GM21526 (cell line): ENCODE results near the gene CLDN7.

ENCODE experiments used
- ATAC-seq: cut with Tn5 transposase; IDR thresholded peaks from one replicate; pipeline ENCODE4 v1.9.1; 2021; ENCODE audit warnings: moderate library complexity; ENCODE audit not compliant: unreplicated experiment, low FRiP score

CLDN7 gene

DNA sequence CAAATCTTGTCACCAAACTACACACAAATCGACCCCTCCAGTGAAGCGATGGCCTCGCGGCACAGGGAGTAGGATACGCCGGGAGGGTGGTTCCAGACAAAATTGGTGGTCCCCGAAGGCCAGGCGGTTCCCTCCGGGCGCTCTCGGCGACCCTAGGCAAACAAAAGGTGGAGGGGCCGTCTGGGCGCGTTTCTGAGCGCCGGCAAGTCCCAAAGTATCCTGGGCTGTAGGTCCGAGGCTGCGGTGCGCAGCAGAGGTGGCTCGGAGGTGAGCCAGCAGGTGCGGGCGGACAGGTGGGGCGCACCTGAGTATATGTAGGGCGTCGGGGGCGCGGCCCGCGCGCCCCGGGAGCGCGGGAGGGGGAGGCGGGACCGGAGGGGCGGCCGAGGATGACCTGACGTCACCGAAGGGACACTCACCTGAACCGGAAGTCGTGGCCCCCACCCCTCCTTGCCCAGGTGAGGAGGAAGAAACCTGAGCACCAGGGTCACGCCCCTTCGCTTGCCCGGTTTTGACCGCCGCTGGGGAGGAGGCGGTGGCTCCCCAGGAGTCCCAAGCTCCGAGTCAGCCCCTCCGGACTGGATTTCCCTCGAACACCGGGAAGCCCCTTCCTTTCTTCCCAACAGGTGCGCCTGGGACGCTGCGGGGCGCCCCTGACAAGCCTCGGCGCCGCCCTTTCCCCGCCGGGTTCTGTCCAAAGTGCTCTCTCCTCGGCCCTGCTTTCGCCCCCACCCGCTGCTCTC, at the start of gene CLDN7:
CLDN7 (minus strand) TSS at position 287 of the 743 bp plus-strand sequence. CDS start 435 bp downstream, outside the sequence.
- ATAC-seq, result no peak

DNA sequence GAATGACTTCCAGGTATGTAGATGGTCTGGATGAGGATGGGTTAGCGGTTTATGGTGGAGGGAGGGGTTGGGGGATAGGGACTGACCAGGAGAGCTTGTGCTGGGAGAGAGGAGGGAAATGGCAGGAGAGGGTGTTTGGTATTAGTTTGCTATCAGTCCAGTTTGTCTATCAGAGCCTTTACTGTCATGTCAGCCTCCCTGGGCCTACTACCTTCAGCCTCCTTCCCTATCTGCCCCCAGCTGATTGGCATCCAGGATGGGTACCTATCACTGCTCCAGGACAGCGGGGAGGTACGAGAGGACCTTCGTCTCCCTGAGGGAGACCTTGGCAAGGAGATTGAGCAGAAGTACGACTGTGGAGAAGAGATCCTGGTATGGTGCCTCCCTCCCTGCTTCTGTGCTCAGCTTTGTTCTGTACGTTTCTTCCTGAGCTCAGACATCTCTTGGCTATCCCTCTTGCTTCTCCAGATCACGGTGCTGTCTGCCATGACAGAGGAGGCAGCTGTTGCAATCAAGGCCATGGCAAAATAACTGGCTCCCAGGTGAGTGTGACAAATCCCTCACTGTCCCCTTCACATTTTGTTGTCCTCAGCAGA, 48.9 kb upstream of the CLDN7 start:
- ATAC-seq, result no peak

GRCh38 chr17:7309628-7310027, 47.4 kb upstream of the CLDN7 start:
- no peak for ATAC-seq

DNA sequence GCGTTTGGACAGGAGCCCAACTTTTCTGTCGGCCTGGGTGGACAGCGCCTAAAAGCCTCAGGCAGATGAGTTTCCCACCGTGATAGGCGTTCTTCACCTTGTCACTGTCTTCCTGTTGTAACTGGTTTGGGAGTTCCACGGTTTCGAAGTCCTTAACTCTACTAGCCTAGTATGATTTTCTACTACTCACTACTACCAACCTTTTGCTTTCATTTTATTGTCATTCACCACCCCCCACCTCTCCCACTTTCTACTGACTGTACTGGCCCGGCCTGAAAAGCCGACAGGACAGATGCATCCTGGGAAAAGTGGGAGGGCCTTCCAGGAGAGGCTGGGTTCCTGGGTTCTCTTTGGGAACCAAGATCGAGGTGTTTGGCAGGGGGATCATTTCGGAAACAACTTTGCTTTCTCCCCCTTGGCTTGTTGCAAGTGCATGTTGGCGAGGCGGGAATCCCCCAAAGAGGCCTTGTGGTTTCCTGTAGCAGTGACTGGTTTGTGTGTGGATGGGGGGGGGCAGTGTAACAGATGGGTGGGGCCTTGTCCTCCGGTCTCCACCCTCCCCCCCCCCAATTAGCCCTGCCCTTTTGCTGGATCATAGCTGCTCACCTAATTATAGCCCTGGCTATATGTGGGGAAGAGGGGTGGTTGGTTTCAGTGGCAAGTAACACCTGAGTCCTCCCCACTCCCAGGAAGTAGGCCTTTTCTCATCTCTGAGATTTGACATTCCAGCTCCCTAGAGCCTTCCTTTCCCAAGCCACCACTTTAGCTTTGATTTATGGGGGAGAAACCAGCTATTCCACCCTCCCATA, 46.6 kb upstream of the CLDN7 start:
- no peak for ATAC-seq

- ATAC-seq, result no peak
These were observed 45.7 kb upstream of the CLDN7 start for GRCh38 chr17:7307686-7308624.

DNA sequence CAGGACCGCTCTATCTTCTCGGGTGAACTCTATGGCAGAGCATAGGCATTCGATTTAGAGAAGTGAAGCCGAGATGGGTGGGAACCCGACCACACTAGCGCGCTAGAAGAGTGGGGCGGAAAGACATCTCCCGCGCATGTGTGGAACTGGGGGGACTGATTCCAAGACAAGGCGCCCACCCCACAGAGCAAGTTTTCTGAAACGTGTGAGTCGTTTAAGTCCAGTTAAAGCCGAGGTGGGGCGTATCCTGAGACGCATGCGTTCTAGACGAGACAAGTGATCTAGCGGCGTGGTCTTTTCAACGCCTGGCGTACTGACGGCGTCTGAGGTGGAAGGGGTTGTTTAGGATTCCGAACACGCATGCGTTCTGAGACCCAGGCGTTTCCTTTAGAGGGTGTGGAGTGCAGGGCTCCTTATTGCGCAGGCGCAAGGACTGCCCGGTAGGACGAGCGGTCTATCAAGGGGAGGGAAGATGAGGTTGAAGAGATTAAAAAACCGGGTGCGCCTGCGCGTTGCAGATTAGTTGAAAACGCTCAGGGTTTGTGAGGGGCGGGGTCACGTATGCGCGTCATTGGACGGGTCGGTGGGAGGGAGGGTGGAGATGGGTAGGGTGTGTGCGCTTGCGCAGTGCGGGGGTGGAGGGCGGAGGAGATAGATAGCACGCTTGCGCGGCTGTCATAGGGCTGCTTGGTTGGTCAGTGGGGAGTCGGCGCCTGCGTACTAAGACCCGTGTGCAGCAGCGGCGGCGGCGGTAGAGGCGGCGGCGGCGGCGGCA, 44.8 kb upstream of the CLDN7 start, which contains the start of gene EIF5A:
EIF5A (plus strand) TSS at position 718 of the 775 bp plus-strand sequence. CDS start 2,008 bp downstream, outside the sequence.
- peak; percentile 62 for ATAC-seq

DNA sequence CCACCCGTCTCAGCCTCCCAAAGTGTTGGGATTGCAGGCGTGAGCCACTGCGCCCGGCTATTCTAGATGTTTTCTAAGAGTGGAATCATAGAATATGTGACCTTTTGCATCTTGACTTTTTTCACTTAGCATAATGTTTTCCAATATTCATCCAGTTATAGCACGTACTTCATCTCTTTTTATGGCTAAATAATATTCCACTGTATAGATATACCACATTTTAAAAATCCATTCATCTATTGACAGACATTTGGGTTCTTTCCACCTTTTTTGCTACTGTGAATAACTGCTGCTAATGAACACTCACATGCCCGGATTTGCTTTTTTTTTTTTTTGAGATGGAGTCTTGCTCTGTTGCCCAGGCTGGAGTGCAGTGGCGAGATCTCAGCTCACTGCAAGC, 41.9 kb upstream of the CLDN7 start:
- no peak for ATAC-seq

- ATAC-seq, result no peak
These were observed 34.0 kb upstream of the CLDN7 start for GRCh38 chr17:7296189-7296861.

- no peak for ATAC-seq
These were observed 33.2 kb upstream of the CLDN7 start for GRCh38 chr17:7295230-7296180.

DNA sequence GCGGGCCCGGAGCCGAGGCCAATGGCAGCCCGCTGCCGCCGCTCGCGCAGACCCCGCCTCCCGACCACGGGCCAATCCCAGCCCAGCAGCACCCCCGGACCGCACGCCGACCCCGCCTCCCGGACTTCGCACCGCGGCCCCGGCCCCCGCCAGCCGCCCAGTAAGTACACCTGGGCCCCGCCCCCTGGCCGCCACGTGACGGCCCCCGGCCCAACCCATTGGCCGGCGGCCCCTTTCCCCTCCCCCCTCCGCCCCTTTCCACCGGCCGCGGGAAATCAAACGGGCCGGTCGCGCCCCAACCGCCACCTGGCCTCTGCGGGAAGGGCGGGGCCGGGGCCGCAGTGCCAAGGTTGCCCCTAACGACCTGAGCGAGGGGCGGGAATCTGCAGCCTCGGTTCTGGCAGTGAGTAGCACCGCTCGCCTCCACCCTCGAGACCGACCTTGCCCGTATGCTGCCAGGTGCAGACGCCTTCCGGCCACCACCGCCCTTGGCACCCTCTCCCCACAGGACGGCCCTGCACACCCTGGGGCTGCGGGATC, 32.4 kb upstream of the CLDN7 start, which contains the start of gene YBX2:
YBX2 (minus strand) TSS at position 26 of the 540 bp plus-strand sequence. CDS start 139 bp downstream, outside the sequence.
- ATAC-seq, result no peak

- ATAC-seq, result no peak
These were observed 31.7 kb upstream of the CLDN7 start for GRCh38 chr17:7293816-7294613.

GRCh38 chr17:7293159-7293558, 30.9 kb upstream of the CLDN7 start:
- no peak for ATAC-seq

- ATAC-seq, result no peak
These were observed 30.5 kb upstream of the CLDN7 start for GRCh38 chr17:7292729-7293128.

DNA sequence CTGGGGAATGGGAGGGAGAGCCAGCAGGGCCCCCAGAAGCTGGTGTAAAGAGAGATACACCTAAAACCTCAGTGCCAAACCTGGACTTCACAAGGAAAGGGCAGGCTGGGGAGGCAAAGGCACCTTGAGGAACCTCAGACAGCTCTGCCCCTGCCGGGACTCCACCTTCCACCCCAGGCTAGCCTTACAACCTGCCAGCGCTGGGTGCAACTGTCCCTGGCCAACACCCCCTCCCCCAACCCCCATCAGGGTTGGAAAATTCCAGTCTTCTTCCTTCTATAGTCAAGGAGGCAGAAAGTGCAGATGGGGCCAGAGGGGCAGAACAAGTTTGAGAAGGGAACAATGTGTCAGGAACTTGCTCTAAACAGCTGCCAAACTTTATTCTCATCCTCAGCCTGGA, 29.9 kb upstream of the CLDN7 start:
- no peak for ATAC-seq

- ATAC-seq, result no peak
These were observed 28.4 kb upstream of the CLDN7 start for GRCh38 chr17:7290685-7291084.

DNA sequence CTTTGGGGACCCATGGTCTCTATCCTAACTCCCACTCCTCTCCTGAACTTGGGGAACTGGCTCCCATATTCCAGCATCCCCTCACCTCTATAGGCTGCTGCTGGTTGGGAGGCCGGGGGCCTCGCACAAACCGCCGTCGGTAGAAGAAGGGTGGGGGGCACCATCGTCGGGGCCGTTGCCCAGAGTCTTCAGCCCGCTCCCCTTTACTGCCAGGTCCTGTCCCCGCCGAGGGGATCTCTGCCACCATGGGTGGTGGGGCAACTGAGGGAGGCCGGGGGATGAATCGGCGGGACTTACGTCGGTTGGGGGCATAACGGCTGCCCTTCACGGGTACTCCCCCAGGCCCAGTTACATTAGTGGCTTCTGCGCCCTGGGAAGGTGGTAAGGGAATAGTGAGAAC, 27.9 kb upstream of the CLDN7 start:
- no peak for ATAC-seq
